Measurements from ENCODE around the gene MCMBP.
"Not testable (repeated sequence)": the region's sequence is repeated elsewhere in the genome, so short reads cannot be mapped to it uniquely, and the experiment has no call there.

- TF ChIP-seq CTCF, POLR2AphosphoS5, POLR2A (IDR thresholded peaks at IDR 0.05): not testable (repeated sequence)
These were observed 16.6 kb upstream of the MCMBP start for GRCh38 chr10:119889201-119889600.
